T1000 (cell line): ENCODE results near the gene ANKRD31.
"Not testable (repeated sequence)": the region's sequence is repeated elsewhere in the genome, so short reads cannot be mapped to it uniquely, and the experiment has no call there.

Experiments used
- DNase-seq: peaks from one replicate; lab custom pipeline; 2025; ENCODE audit warnings: mixed read lengths; lab: John Stamatoyannopoulos, UW

The ANKRD31 gene

DNA sequence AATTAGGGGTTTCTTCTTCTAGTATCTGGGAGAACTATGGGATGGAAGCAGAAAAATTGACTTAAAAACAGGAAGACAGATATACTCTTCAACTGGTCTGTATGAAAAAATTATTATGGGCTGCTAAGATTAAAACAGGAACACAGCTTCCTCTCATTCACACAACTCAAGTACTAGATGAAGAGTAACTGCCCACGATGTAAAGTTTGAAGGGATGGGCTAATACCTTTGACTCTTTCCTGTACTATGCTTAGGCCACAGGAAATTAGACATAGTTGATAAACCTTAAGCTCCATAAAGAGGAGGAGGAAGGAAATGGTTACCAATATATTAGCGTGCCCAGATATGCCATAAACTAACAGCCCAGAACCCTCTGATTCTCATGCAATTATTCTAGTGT is 88.6 kb downstream of the ANKRD31 start:
- DNase-seq, result no peak

DNA sequence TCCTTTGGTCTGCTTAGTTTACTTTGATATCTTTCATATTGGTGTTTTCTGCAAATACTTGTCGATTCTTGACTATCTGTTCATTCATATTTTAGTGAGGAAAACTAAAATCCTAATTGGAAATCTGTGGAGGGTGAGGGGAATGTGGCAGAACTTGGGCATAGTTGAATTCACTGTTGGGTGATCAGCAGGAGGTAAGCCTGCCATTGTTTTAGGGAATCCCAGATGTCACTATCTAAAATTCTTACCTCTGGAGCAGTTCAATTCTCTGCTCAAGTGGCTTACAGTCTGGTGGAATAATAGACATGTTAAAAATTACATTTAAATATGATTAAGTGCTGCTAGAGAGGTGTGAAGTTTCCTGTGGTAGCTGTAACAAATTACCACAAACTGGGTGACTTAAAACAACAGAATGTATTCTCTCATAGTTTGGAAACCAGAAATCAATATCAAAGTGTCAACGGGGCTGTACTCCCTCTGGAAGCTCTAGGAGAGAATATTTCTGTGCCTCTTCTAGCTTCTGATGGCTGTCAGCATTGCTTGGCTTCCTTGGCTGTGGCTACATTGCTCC is 94.0 kb downstream of the ANKRD31 start:
- DNase-seq, result no peak

DNA sequence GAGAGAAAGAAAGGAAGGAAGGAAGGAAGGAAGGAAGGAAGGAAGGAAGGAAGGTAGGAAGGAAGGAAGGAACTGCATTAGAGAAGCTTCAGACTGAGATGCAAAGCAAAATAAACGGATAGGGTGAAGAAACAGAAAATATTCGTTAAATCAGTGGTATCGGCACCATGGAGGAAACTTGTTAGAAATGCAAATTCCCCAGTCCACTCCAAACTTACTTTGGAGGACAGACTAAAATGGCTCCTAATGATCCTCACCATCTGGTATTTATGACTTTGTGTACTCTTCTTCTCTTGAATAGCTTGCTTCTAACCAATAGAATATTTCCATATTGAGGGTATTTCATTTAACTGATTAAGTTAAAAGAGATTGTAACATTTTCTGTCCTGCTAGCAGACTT is 96.4 kb downstream of the ANKRD31 start:
- DNase-seq, result no peak

DNA sequence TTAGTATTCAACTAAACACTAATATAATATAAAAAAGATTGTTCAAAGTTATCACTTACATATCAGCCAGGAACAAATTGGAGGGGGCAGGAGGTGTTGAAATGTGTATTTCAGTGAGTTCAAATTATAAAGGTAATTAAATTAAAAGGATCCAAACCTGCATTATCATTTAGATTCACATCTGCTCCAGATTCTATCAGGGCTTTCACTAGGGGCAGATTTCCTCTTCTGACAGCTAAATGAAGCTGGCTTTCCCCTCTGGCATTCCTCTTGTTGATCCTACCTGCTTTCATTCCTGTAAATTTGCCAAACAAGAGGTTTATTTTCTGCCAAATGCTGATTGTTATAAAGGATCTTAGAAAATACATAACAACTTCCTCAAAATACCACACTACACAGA is 98.0 kb downstream of the ANKRD31 start:
- no peak for DNase-seq

DNA sequence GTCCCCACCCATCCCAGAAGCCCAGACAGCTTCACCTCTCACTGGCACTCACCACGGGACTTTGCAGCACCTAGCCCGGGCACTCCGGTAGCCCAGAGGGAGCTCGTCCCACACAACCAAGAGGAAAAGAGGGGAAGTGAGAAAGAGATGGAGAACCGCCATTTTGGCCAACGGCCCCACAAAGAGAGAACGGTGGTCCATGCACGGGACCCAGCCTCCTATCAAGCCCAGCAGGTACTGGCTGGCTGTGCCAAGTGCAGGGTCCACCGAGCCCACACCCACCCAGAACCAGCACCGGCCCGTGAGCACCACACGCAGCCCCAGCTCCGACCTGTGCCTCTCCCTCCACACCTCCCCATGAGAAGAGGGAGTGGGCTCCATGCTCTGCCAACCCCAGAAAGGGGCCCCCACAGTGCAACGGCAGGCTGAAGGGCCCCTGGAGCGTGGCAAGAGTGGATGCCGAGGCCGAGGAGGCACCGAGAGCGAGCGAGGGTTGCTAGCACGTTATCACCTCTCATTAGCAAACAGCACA is 105.8 kb downstream of the ANKRD31 start:
- no peak for DNase-seq

DNA sequence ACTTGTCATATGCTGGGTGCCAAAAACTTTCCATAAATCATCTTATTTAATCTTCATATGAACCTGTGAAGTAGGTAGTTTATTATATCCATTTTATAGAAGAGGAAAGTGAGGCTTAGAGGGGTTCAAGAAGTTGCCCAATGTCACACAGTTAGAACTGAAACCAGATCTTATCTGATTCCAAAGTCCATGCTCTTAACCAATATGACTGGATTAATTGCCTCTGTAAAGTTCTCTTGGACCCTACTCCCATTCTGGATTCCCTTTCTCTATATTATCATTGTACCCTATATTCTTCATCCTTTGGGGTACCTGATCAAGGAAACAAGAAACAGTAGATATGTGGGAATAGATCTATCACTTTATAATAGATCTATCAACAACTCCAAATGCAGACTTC is 119.8 kb downstream of the ANKRD31 start:
- no peak for DNase-seq

DNA sequence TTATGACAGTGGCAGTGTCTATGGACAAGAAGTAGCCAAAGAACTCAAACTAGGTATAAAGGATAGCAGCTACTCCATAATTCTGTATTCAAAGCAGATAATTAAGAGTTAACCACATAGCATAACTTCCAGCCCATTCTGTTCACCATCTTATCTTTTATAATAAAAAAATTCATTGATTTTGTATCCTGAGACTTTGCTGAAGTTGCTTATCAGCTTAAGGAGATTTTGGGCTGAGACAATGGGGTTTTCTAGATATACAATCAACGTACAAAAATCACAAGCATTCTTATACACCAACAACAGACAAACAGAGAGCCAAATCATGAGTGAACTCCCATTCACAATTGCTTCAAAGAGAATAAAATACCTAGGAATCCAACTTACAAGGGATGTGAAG is 122.4 kb downstream of the ANKRD31 start:
- not testable (repeated sequence) for DNase-seq

DNA sequence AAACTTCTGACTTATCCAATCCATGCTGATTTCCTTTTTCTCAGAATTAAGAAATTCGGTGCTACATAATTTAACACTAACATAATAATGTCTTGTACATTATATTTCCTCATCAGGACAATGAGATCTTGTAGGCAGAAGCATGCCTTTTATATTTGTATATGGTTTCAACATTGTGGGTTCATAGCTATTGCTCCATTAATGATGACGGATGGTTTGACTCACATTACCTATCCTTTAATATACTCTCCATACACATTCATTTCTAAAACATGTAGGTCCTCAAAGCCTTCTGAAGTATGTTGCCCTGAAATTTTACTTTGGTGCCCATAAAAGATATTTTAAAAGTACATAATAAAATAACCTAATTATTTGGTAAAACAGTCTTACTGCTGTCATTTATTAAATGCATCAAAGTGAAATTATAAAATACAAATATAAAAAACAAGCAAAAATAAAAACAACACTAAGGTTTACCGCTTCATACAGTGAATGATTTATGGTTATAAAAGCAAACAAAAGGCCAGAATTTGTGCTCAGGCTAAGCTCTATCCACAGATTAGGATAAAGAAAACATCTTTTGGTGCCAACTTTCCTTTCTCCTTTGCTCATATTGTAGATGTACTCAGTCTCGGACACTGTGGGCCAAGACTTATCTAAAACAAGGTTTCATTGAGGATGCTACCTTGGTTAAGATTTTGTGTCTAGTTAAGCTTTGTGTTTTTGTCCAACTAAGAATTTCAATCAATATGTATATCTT is 123.1 kb downstream of the ANKRD31 start:
- DNase-seq, result no peak

DNA sequence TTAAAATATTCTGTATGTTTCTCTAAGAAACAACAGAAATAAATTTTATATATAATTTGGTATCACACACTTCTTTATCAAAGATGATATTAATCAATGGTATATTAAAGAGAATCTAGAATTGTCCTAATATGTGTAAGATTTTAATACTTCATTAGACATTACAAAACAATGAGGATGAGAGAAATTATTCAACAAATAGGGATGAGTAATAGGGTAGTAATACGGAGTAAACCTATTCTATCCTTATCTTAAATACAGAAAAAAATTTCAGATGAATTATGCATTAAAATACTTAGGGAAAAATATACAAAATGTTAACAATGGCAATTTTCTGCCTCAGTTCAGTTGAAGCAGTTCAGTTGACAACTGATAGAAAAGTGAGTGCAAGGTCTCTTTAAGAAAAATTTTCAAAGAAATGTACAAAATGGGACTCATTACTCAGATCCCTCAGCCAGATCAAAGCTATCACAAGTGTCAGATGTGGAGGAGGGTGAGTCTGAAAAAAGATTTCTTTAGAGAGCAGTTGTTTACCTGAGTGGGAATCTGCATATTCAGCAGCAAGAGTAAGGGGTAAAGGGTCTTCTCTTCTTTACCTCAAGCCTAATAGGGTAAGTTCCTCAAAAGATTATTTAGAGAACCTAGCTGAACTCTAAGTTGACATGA is 127.6 kb downstream of the ANKRD31 start:
- DNase-seq, result no peak

DNA sequence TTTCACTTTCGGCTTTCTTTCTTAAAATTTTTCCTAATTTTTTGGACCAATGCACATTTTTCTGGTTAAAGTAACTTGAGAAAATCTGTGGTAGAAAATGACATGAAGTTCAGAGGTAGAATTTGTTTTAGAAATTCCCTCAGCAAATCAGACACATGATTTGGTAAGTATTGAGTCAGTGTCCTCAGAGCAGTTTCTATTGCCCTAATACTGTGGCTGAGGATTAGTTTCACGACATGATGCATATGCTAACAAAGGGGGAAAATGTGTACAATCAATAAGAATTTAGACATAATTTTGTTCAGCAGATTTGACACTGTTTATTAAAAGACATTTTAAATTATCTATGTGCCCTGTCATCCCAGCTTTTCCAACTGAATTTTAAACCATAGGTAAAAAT is 128.2 kb downstream of the ANKRD31 start:
- DNase-seq, result no peak

DNA sequence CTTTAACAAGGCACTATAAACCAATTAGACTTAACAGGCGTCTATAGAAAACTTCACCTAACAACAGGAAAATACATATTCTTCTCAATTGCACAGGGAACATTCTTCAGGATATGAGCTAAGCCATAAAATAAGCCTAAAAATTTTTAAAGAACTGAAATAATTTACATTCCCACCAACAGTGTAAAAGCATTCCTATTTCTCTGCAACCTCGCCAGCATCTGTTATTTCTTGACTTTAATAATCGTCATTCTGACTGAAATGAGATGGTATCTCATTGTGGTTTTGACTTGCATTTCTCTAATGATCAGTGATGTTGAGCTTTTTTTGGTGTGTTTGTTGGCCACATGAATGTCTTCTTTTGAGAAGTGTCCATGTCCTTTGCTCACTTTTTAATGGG is 140.7 kb downstream of the ANKRD31 start:
- not testable (repeated sequence) for DNase-seq

DNA sequence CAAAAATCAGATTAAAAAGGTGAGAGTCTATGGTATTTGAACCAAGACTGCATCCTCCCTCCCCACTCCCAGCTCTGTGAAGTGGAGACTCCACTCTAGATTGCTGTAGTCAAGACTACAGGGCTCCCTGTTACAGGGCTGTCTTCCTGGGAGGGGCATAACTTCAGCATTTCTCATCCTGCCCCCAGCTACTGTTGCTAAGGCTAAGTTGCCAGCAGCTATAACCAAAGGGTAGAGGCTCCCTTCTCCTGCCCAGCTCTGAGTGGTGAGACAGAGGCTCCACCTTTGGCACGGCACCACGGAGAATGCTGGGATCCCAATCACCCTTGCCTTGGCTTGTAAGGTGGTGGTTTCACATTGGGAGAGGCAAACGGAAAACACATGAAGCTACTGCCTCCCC is 145.1 kb downstream of the ANKRD31 start:
- DNase-seq, result no peak

DNA sequence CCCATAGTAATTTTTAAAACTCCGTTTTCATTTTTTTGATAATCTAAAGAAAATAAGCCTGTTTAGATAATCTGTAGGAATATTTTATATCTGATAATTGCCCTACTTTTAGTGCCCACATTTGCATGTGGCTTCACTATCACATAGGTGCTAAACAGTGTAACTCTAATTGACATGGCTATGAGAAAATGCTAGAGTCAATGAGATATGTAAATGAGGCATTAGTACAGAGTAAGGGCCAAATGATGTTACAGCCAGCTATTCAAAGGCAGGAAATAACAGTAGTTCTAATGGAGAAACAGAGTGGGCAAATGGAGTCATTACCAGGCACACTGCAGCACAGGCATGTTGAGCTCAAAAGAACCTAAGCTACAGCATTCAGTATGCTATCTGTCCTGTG is 147.0 kb downstream of the ANKRD31 start:
- no peak for DNase-seq

DNA sequence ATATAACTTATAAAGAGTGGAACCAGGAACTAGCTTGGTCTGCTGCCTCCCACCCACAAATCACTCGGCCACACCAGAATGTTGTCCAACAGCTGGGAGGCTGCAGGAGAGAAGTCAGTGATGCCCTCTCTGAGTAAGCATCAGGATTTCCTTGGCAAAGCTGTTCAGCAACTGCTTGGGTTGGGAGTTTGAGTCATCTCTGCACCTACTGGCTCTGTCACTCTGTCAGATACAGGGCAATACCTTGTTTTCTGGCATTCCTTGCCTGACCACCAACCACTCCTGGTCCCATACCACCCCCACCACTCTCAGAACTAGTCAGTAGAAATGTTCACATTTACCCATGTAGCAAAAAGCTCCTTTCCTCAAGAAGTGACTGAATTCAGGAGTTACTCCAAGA is 147.5 kb downstream of the ANKRD31 start:
- DNase-seq, result no peak

DNA sequence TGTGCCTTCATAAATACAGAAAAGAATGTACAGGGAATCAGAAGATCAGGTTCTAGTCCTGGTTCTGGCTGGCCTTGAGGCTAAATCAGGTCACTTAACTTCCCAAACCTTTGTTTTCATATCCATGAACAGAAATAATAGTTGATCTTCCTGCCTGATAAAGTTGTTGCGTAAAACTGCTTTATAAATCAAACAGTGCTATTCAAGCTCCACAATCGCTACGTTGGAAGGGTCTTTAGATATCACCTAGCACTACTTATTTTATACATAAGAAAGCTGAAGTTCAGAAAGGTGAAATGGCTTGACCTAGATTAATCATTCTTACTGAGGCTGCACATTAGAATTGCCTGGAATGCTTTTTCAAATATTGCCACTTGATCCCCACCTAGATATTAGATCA is 148.0 kb downstream of the ANKRD31 start:
- DNase-seq, result no peak

DNA sequence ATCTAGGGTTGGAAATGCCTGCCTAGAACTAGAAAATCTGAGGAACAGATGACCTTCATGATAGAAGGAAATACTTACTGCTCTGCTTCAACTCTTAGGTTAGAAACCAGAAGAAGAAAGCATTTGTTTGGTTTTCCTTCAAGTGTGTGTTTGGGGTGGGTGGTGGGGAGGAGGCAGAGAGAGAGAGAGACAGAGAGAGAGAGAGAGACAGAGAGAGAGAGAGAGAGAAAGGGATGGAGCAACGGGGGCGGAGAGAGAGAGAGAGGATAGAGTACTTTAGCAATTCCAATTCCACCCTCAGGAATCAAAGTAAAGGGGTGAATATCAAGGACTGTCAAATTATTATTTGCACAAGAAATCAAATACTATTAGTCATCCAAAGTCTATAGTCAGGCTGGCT is 155.2 kb downstream of the ANKRD31 start:
- no peak for DNase-seq

DNA sequence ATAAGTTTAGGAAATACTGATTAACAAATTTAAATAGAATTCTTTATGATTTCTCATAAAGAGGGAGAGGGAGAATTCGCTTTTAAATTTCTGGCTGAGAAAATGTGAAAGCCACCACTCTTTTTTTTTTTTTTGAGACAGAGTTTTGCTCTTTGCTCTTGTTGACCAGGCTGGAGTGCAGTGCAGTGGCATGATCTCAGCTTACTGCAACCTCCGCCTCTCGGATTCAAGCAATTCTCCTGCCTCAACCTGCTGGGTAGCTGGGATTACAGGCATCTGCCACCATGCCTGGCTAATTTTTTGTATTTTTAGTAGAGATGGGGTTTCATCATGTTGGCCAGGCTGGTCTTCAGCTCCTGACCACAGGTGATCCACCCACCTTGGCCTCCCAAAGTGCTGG is 157.3 kb downstream of the ANKRD31 start:
- DNase-seq, result not testable (repeated sequence)

DNA sequence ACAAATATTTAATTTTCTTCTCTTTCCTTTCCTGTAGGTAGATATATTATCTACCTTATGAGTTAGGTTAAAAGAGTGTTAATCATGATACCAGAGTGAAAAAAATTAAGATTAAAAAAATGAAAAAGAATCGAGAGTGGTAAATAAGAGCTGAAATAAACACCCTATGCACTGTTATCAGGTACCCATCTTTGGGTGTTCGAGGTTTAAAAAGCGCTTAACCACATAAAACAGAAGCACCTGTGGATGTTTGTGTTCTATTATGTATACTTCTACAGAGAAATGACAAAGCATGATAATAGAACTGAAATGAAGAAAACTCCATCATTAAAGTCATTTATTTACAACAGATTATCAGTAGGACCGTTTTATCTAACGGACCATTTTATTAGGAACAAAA is 158.7 kb downstream of the ANKRD31 start:
- DNase-seq, result no peak

DNA sequence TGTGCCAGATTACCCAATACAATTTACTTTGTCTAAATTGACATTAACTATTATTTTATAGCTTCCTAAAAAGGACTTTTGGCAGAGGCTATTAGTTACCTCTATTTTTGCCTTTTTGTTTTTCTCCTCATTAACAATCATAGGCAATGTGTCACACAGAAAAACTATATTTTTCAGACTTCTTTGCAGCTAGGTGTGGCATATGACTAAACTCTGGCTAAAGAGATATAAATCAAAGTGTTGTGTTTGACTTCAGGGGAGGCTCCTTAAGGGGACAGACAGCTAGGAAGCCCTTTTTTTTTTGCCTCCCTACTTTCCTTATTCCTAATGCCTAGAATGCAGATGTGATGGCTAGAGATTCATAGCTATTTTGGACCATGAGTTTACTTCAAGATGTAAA is 164.6 kb downstream of the ANKRD31 start:
- no peak for DNase-seq

DNA sequence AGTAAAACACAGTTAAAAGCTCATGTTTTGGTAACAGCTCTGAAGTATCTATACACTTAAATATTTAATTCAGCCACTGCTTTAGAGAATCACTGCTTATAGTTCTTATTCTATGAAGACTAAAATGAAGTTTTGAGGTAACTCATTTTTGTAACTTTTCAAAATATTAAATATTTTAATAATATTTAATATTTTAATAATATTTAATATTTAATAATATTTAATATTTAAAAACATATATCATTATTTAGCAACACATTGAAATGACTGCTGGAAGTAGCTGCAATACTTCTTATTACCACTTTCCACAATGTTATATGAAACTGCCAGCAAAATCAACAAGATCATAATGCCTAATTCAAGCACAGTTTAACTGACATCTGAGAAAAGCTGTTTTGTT is 165.6 kb downstream of the ANKRD31 start:
- no peak for DNase-seq

DNA sequence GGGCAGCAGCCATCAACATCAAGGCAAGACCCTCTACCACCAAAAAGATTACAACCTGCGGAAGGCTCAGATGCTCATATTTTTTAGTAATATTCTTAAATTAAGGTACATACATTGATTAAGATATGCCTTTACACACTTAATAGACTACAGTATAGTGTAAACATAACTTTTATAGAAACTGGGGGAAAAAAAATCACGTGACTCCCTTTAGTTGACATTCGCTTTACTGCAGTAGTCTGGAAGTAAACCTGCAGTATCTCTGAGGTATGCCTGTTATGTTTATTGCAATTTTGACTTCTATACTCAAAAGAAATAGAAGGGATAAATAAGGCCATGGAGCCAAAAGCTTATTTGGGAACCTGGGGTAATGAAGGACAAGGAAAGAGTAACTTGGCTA is 169.2 kb downstream of the ANKRD31 start:
- no peak for DNase-seq

DNA sequence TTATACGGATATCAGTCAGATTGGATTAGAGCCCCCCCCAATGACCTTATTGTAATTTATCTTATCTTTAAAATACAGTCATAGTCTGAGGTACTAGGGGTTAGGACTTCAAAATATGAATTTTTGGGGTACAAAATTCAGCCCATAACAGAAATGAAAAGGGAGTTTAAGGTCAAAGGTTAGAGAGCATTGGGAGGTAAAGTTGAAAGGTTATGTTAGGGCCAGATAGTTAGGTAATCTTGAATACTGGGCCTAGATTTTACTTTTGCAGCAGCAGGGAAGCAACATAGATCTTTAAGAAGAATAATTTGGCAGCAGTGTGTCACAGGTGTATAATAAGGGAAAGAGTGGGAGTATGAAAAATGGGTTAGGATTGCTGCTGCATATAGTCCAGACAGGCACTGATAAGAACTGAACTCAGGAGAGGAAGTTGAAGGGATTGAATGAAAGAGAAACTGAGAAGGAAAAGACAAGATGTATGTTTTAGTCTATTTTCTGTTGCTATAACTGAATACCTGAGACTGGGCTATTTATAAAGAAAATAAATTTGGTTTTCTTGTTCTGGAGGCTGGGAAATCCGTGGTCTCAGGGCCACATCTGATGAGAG is 173.7 kb downstream of the ANKRD31 start:
- no peak for DNase-seq
